Measurements from ENCODE around the gene RNF130.

Gene RNF130, protein sequence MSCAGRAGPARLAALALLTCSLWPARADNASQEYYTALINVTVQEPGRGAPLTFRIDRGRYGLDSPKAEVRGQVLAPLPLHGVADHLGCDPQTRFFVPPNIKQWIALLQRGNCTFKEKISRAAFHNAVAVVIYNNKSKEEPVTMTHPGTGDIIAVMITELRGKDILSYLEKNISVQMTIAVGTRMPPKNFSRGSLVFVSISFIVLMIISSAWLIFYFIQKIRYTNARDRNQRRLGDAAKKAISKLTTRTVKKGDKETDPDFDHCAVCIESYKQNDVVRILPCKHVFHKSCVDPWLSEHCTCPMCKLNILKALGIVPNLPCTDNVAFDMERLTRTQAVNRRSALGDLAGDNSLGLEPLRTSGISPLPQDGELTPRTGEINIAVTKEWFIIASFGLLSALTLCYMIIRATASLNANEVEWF

DNA sequence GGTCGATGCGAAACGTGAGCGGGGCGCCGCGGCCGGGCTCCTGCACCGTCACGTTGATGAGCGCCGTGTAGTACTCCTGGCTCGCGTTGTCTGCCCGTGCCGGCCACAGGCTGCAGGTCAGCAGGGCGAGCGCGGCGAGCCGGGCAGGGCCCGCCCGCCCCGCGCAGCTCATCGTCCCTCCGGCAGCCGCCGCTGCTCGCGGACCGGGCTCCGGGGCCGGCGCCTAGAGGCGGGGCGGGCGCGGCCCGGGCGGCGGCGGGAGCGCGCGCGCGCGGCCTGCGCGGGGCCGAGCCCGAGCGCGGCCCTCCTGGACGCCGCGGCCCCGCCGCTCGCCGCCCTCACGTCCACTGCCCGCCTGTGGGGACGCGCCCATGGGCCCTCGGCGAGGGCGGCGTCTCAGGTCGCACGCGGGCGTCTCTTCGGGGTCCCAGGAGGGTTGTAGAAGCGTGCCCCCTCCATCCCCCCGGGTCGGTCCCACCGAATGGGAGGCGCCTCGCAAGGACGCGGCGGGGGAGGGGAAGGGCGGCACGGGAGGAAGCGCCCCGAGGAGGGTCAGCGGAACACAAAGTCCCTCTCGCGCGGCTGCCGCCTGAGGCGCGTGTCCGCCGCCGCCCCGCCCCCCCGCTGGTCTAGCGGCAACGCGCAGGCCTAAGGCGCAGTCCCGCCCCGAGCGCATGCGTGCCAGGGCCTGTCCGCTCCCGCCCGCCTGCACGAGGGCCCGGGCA is at the start of gene RNF130:
TSS of gene RNF130 (minus strand) at position 229 of the 725 bp plus-strand sequence. CDS start at position 172, 57 bp downstream.
- peak; percentile 52 for DNase-seq (ENCODE audit: low read depth)

DNA sequence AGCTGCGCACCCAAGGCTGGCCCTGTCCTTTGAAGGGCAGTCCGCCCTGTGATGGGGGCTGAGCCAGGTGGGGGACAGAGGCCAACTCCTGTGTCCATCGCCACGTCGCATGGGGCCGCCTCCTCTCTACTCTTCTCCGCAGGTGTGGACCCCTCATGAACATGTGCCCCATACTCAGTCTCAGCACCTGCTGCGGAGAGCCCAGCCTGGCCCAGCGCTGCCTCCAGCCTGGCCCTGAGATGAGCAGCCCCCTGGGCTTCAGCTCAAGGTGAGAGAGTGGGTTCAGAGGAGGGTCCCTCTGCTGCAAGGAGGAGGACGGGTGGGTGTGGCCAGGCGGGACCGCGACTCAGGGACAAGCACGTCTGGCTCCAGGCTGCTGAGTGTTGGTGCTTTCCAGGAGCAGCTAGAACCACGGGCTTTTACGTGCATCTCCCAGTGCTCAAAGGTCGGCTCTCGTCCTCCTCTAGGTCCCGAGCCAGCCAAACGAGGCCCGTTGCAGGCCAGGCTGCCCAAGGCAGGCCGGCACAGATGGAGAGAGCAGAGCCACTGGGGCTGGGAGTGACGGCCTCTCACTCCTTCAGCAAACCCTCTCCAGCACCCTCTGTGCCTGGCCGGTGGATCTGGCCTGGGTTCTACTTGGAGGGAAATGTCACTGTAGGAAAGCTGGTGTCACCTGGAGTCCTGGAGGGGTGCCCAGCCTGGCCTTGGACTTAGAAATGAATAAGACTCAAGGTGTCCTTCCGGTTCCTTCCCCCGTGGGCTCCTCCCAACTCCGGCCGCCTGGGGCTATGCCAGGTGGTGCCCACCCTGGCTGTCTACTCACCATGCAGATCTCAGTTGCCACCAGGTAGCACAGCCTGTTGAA is 48.9 kb upstream of the RNF130 start:
- DNase-seq (ENCODE audit: low read depth): no peak

DNA sequence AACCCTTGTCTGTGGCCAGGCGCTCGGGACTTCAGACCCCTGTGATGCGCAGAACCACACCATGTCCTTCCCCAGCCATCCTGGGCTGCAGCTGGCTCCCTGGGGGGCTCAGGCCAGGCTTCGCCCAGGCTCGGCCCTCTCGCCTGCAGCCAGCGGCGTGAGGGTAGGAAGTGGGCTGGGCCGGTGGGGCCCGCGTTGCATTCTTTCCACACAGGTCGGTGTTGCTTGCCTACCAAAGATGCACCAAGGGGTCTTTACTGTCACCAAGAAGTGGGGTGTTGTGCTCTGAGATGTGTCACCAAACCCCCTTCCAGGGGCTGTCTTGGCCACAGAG is 48.3 kb upstream of the RNF130 start:
- no peak for DNase-seq (ENCODE audit: low read depth)

DNA sequence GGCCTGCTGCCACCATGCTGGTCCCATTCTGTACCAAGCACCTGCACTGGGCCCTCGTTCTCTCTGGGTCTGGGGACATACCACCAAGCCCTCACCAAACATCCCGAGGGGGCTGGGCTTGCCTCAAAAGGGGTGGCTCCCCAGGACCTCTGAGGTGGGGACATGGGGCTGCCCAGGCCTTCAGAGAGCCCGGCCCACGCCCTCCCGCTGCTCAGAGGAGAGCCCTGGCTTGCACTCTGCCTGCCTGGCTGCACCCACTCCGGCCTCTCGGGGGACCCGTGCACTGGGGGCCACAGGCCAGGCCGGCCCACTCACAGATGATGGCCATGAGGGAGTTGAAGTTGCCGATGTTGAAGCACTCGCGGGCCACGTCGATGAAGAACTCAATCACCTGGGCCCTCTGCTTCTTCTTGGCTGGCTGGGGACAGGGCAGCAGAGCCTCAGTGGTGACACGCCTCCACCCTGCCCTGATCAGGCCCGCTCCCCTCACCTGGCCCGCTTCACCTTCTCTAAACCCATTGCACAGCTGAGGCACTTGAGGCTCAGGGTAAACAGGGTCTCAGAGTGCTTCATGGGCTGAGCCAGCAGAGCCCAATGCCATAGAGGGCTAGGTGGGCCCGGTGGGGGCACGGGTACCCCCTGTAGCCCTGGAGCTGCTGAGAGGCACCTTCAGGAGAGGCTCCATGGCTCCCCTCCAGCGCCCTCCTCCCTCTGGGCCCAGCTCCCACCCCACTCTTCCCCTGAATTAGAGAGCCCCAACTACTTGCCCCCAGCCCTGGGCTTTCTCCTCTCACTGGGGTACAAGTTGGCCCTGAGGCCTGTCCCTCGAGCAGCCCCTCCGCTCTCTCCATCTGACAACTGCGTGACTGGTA is 47.7 kb upstream of the RNF130 start:
- DNase-seq (ENCODE audit: low read depth): no peak

DNA sequence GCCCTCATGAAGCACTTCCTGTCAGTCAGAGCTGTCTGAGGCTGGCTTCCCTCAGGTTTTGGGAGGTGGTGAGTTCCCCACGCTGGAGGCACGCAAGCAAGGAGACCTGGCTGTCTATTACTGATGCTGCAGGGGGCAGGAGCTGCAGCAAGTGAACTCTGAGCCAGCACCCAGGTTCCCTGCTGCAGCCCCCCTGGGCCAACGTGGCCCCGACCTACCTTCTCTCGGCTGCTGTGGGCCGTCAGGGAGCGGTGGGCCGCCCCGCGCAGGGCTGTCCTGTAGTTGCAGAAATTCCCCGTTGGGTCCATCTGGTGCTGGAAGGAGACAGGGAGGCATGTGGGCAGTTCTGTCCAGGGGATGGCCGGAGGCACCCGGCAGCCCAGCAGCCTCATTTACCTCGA is 46.8 kb upstream of the RNF130 start:
- DNase-seq (ENCODE audit: low read depth): no peak

DNA sequence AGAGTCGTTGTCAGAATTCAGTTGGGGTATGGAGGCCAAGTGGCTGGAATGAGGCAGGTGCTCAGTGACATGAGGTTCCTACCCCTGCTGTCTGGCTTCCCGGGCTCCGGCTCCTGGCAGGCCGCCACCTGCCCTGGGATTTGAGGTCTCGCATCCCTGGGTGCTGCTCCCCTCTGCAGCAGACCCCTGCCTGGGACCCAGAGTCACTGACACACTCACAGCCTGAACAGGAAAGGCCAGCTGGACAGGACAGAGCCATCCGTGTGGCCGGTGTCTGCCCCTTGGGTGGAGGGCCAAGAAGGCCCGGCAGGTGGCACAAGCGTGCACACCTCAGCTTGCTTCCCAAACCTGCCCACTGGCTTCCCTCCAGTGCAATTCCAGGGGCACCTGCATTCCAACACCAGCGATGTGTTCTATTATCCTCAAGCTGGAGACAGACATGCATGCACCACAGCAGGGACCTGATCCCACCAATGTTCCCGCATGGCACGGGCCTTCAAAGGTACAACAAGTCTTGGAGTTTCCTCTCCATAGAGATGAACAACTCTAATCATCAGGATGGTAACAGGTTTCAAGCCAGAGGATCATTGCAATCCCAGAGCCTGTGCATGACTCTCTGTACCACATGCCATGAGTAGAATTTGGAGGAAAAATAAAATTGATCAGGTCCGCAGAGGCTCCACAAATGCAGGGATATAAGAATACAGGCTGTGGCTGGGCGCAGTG is 45.6 kb upstream of the RNF130 start:
- no peak for DNase-seq (ENCODE audit: low read depth)

DNA sequence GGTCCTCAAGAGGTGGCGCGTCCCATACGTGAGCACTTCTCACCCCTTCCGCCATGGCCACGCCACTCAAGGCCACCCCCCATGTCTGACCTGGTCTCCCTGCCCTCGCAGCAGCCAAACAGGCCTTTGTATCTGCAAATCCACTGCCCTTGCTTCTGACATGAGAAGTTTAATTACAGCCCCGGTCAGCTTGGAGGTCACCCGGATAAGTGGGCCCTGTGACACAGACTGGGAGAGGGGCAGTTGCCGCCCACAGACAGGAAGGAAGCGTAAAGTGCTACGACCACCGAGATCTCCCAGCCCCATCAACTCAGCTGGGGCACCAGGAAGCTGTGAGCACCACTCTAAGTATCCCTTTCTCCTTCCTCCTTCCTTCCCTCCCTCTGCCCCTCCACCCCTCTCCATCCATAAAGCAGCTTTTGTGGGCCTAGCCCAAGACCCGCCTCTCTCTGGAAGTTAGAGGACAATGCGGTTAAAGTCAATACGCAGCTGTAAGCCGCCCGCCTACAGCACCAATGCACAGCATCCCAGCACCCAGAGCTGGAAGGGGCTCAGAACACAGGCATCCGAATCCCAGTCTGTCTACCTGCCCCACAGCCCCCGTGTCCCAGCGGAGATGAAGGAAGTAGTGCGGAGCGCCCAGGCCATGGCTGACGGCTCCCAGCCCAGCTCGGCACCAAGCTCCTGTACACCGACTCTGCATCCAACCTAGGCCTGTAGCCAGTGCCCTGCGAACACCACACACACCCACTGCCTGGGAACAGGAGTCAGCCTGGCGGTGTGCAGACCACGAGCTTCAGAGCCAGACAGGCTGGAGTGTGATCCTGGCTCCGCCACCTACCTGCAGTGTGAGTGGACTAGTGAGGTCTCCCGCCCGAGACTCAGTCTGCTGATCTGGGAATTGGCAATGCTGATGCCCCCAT is 44.8 kb upstream of the RNF130 start:
- DNase-seq (ENCODE audit: low read depth): no peak

DNA sequence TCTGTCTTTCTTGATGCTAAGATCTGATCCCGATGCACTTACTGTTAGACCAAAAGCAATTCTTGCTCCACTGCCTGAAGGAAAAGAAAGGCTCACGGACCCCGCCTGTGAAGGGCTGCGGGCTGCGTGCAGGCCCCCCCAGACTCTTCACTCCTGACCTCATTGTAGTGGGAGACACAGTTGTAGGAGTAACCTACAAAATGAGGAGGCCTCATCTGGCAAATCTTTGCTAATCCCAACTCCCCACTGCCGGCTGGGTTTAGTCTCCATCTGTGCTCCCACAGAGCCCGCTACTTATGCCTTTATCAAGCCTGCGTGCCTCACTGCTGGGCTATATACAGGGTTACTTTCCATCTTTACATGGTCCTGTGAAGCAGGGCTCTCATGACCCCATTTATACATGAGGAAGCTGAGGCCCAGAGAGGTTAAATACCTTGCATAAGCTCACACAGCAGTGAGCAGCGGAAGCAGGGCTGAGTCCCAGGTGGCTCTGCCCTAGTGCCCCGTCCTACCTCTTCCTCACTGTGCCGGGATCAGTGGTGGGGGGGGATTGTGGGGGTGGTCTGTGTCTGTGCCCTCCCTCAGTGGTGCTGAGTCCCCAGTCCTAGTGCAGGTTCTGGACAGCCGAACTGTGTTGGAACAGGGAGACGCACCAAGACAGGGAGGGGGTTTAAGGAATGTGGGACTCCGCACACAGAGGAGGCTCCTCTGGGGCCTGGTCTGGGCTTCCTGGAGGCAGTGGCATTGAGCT is 43.9 kb upstream of the RNF130 start:
- DNase-seq (ENCODE audit: low read depth): no peak

DNA sequence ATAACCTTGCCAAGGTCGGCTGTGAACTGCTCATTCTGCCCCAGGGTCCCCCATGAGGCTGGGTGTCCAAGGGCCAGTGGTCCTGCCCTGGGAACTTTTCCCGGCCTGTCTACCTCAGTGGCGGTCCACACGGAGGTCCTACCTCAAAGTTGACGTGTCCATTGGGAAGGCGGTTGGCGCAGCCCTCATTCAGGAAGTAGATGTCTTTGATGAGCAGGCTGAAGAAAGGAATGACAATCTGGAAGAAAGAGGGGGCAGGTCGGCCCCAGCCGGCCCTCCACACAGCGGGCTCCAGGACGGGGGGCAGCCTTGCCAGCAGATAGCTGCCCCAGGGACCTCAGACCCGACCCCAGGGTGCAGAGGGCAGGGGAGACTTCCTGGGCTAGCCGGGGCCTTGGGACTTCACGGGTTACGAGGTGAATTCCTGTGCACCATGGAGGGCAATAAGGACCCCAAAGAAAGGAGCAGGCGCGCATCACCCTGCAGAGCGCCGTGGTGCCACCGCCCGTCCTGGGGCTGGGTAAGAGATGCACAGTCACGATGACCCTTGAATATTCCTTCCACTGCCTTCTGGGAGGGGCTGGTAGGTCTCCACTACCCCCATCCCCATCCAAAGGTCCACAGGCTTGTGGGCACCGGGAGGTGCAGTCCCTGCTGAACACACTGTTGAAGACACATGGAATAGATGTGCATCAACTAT is 42.9 kb upstream of the RNF130 start:
- no peak for DNase-seq (ENCODE audit: low read depth)

DNA sequence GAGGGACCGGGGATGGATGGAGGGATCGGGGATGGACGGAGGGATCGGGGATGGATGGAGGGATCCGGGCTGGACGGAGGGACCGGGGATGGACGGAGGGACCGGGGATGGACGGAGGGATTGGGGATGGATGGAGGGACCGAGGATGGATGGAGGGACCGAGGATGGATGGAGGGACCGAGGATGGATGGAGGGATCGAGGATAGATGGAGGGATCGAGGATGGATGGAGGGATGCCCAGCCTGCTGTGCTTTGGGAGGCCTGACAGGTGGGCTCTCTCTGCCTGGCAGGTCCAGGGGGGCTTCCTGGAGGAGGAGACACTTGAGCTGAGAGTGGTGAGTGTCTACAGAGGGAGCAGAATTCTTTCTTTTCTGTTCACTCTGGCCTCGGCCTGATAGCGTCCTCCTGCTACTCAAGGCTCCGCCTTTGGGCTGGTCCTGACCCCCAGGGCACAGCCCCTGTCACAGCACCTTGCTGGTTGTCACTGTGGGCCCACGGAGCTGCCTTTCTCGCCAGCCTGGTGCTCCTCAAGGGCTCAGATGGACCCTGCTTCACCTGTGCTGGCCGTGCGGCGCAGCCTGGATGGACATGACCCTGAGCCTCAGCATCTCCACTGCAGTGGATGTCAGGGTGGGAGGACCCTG is 42.2 kb upstream of the RNF130 start:
- no peak for DNase-seq (ENCODE audit: low read depth)

DNA sequence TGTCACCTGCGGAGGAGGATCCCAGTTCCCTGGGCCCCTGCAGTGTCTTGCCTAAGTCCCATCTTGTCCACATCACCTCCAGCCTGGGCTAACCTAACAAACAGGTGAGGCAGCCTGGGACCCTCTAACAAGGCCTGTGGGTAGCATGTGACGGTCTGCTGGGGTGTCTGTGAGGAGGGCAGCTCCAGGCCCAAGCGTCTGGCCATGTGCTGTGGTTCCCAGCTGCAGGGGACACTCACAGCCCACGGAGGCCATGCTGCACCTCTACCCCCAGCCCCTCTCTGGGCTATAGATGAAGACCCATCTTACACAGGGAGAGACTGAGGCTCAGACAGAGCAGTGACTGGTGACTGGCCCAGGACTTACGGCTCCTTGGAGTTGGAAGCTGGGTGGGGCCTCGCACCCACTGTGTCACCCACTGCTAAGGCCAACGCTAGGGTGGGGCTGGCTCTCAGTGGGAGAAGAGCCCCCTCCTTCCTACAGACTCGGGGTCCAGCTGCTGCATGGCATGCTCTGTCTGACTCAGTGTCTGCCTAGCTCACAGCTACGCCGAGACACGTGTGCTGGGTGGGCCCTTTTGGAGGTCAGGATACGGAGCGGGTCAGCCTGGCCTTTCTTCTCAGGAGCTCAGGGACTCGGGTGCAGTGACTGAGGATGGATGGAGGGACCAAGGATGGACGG is 40.8 kb upstream of the RNF130 start:
- DNase-seq (ENCODE audit: low read depth): no peak

DNA sequence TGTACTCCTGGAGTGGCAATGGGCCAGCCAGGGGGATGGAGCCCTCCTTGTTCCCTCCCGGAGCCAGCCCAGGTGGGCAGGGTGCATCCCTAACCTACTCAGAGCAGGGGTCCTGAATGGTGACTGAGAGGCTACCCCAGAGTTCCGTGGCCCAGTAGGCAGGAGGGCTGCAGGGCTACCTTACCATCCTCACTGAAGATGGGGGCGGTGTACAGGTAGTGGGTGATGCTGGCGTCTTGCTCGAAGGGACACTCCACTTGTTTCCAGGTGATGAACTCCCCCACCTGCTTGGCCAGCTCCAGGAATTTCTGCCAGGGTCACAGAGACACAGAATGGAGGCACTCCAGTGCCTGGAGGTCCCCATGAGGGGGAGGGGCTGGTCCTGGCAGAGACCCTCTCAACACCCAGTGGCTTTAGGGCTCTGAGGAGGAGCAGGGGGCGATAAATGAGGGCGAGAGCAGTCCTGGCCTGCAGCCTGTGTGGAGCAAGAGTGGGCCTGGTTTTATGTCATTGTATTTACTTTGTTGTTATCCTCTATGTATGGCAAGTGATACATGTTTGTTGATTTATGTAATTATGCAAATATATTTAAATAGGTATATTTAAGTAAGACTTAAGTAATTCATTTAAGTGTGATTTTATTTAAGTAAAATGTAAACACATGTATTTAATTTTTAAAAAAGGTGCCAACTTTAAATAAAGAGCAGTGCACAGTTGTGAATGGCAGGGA is 39.9 kb upstream of the RNF130 start:
- no peak for DNase-seq (ENCODE audit: low read depth)

DNA sequence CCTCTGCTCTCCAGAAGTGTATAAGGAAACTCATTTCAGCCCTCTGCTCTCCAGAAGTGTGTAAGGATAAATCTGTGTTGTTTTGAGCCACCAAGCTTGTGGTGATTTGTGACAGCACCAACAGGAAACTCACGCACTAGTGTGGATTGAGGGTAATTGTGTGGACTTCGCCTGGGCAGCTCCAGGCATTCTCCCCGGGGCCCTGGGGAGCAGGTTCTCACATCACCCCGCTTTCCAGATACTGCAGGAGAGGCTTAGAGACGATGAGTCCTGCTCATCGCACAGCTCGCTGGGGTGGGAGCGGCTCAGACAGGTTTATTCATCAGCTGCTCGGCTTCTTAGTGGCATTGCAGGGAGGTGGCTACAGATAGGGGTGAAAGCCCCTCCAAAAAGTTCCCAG is 38.4 kb upstream of the RNF130 start:
- DNase-seq (ENCODE audit: low read depth): no peak

DNA sequence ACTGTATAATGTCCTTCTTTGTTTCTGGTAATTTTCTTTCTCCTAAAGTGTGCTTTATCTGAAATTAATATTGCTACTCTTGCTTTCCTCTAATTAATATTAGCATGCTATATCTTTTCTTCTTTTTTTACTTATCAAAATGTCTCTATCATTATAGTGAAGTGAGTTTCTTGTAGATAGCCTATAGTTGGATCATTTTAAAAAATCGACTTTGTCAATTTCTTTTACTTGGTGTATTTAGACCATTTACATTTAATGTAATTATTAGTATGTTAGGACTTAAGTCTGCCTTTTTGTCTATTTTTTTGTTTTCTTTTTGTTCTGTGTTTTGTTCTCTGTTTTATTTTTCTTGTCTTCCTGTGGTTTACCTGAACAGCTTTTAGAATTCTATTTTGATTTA is 35.4 kb upstream of the RNF130 start:
- no peak for DNase-seq (ENCODE audit: low read depth)

DNA sequence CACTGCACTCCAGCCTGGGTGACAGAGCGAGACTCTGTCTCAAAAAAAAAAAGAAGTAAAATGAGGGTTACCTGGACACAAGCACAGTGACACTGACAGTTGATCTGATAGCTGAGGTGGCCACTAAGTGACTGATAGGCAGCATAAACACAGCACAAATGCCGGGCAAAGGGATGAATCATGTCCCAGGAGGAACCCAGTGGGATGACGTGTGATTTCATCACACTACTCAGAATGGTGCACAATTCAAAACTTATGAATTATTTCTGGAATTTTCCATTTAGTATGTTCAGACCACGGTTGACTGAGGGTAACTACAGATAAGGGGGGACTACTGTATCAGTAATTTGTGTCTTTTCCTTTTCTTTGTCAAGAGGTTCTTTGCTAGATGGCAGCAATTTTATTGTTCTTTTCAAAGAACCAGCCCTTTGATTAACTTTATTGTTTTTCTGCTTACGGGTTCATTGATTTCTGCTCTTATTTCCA is 34.3 kb upstream of the RNF130 start:
- DNase-seq (ENCODE audit: low read depth): no peak

DNA sequence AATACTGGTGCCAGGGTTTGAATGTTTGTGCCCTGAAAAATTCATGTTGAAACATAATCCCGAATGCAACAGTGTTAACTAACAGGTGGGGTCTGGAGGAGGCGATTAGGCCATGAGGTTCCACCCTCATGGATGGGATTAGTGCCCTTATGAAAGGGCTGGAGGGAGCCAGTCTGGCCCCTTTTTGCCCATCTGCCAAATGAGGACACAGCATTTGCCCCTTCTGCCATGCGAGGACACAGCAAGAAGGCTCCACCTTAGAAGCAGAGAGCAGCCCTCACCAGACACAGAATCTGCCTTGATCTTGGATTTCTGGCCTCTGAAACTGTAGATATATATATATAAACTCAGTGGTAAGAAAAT is 32.6 kb upstream of the RNF130 start:
- no peak for DNase-seq (ENCODE audit: low read depth)

Measured in GM04503 (cell line).